Activated CD4-positive, alpha-beta T cell treated with anti-CD3 and anti-CD28 coated beads for 4 hours (primary cell): ENCODE data around the gene ZBTB2.
A peak's percentile ranks its signal among the peaks of the same experiment; 100 is the strongest.
"Not testable (repeated sequence)": the region's sequence is repeated elsewhere in the genome, so short reads cannot be mapped to it uniquely, and the experiment has no call there.

Experiments used
- DNase-seq, 2 donors: peaks; one replicate each; pipeline ENCODE4 v3.0.0-alpha.2; 2020

ZBTB2 gene

DNA sequence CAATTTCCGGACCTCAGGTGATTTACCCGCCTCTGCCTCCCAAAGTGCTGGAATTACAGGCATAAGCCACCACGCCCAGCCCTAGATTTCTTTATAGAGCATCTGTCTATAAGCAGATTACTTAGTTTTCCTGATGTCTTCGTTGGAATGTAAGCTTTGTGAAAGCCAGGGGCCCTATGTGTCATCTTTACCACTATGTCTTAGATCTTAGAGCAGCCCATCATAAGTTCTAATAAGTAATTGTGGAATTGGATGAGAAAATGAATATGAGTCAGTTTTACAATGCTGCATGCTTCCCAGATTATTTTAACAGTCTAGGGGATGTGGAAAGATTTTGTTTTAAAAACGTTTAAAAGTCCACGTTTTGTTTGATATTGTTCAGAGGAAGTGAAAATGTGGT, 9.1 kb upstream of the ZBTB2 start:
- DNase-seq: no peak

DNA sequence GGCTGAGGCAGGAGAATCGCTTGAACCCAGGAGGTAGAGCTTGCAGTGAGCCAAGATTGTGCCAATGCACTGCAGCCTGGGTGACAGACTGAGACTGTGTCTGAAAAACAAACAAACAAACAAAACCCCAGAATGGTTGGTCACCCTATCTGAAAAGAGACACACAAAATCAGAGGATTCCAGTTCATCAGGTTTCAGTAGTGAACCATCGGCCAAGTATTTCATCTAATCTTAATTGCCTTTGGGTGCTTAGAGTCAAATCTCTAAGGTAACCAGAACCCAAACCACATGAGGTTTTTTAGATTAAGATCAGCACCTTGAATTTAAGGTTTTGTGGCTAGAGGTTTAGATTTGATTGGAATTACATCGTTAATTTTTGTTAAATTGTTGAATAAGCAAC, 8.3 kb upstream of the ZBTB2 start:
- no peak for DNase-seq

DNA sequence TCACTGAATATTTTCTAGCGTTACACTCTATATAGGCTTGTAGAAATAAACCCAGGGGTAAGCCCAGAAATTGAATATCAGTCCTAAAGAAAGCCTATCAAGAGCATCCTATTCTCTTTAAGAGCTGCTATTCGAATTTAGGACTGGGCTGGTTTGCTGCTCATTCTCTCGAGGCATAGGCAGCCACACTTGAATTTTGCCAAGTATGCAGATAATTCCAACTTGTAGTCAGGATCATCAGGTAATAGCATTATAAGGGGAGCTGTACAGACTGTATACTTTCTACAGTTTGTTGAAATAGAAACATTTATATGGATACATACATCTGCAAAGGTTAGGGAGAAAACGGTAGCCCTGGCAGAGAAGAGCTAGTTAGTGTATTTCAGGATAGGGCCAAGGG, 2.1 kb upstream of the ZBTB2 start:
- DNase-seq: no peak

GRCh38 chr6:151392427-151392826, 1.1 kb upstream of the ZBTB2 start:
- DNase-seq: no peak

- peak; percentile 83 to 84 for DNase-seq
Measured at GRCh38 chr6:151390851-151391470, 398 bp downstream of the ZBTB2 start.

GRCh38 chr6:151390276-151390850, 996 bp downstream of the ZBTB2 start:
- peak; percentile 95 to 98 for DNase-seq

GRCh38 chr6:151389618-151390275, 1.6 kb downstream of the ZBTB2 start:
- DNase-seq: peak in 1 of 2 donors; percentile 37

- peak in 1 of 2 donors; percentile 32 for DNase-seq
Measured at GRCh38 chr6:151388997-151389617, 2.3 kb downstream of the ZBTB2 start.

DNA sequence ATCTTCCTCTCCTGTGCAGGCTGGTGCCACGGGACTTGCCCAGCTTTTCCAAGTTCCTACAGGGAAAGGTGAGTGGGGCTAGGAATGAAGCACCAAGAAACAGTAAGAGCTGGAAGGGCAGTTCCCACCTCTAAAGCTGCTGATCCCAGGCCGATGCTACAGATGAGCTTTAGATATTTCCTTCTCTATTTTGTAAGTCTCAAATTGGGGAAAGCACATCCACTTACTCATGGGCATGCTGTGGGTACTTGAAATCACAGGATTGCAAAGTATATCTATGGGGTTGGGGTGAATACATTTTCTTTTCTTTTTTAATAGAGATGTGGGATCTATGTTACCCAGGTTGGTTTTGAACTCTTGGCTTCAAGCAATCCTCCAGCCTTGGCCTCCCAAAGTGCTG, 3.1 kb downstream of the ZBTB2 start:
- no peak for DNase-seq

DNA sequence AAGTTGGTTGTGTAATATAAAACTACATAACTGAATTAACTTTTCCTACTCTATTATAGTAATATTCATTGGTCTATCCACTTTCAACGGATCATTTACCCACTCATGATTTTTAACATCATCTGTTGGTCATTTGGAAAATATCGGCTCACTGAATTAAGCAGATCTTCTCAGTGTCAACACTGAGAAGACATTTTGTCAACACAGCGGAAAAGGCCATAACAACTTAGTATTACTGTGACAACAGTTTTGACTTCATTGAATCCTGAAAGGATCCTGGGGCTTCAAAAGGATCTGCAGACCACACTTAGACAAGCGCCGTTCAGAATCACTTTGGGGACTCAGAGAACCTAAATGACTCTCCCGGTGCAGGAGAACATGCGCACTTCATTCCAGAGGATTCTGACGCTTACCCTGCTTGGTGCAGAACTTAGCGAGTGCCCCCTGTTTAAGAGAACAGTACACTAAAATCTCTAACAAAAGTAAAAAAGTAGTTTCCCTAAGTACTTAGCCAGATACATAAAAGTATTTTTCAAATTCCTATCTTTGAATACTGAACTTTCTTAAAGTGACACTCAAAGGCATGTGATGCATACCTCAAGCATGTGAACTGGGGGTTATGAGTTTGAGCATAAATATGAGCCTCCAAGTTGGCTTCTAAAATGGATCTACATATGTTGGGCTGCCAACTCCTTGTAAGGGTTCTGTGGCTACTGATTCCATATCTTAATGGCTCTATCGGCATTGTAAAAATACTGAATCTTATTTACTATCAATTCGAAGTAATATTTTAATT, 4.0 kb downstream of the ZBTB2 start:
- DNase-seq: no peak

- DNase-seq: no peak
Measured at GRCh38 chr6:151385177-151385576, 6.2 kb downstream of the ZBTB2 start.

- DNase-seq: no peak
Measured at GRCh38 chr6:151384151-151384550, 7.2 kb downstream of the ZBTB2 start.

DNA sequence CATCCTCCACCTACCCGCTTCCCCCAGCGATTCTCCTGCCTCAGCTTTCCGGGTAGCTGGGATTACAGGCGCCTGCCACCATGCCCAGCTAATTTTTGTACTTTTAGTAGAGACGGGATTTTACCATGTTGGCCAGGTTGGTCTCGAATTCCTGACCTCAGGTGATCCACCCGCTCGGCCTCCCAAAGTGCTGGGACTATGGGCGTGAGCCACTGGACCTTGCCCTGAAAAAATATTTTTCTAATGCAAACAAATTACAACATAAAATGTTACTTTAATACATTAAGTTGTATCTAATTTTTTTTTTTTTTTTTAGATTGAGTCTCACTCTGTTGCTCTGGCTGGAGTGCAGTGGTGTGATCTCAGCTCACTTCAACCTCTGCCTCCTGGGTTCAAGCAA, 8.7 kb downstream of the ZBTB2 start:
- DNase-seq: not testable (repeated sequence)

GRCh38 chr6:151381722-151382121, 9.6 kb downstream of the ZBTB2 start:
- DNase-seq: no peak

DNA sequence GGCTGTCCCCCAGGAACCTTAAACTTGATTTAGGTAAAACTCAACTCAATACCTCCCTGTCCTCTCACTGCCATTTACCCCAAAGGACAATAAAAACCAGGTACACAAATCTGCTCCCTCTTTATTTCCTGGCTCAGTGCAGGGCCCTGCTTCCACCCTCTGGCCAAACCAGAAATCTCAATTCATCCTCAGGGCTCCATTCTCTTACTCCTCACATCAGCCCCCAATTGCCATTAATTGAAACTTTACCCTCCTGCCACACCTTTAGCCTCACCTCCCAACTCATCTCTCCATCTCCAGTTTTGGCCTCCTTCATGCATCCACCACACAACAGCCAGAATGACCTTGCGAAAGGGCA, 10.5 kb downstream of the ZBTB2 start:
- no peak for DNase-seq

DNA sequence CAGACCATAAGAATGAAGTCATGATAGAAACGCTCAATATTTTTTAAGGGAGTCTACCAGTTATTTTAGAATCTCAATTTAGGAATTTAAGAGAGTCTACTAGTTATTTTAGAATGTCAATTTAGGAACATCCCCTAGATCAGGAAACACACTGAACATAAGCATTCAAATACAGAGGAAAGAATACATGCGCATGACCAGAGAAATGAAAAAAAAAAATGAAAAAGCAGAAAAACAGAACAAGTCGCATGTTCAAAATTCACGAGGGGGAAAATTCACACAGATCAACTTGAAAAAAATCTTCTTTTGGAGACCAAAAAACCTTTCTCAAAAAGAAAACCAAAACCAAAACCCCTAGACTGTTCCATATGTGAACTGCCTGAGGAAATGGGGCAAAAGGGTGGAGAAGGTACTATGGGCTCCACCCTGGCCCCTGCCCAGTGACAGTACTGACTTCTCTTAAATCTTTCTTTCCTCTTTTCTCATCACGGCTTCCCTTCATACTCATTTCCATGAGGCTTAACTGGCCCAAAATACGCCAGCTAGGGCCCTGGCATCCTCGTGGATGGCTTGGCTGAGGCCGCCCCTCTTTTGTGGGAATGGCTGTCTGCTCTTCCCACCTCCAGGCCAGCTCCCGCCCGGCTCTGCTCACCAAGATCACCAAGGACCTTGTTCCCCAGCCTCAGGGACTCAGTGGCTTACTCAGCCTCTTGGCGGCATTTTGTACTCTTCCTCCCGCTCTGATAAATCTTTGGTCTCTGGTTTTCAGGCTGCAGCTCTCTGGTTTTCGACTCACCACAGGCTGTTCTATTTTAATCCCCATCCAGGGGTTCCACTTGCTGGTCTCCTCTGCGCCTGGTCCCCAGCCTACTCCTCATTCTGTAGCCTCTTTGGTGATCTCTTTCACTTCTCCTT, 11.2 kb downstream of the ZBTB2 start:
- DNase-seq: peak in 1 of 2 donors; percentile 20

DNA sequence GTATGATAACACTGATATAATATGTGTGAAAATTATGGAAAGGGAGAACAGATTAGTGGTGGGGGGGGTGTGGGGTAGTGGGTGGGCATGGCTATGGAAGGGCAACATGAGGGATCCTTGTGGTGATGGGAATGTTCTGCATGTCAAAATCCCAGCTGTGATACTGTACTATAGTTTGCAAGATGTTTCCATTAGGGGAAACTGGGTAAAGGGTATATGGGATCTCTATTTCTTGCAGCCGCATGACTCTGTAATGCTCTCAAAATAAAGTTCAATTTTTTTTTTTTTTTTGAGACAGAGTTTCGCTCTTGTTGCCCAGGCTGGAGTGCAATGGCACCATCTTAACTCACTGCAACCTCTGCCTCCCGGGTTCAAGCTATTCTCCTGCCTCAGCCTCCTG, 14.3 kb downstream of the ZBTB2 start:
- DNase-seq: no peak

DNA sequence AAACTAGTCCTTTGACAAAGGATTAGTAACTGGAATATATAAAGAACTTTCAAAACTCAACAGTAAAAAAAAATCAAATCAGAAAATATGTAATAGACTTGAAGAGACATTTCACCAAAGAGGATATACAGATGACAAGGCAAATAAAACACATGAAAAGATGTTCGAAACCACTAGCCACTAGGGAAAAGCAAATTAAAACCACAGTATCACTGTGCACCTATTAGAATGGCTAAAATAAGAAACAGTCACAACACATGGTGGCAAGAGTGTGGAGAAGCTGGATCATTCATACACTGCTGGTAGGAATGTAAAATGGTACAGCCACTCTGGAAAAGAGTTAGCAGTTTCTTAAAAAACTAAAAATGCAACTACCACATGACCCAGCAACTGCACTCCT, 14.9 kb downstream of the ZBTB2 start:
- DNase-seq: no peak

GRCh38 chr6:151375833-151376232, 15.5 kb downstream of the ZBTB2 start:
- DNase-seq: no peak

DNA sequence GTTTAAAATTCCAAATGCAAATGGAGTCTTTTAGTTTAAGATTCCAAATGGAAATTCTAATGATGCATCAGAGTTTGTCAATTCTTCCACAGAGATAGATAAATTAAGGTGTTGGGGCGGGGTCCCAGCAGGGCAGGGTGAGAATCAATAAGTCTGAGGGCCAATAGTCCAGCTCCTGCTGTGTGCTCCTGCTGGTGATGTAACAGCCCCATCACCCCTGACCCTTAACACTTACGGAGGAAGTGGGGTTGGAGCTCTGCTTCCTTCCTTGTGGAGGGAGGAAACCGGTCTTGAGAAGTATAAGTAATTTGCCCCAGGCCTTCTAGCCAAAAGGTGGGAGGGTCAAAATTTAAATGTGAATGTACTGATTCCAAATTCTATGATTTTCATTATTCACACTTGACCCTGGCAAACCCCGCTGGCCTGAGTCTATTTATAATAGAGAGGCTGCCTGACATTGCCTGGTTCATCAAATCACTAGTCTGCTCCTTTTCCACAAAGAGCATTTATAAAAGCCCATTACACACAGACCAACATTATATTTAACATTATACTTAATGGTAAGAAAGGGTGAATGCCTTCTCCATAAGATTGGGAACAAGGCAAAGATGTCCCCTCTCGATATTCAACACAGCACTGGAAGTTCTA, 17.2 kb downstream of the ZBTB2 start:
- no peak for DNase-seq

DNA sequence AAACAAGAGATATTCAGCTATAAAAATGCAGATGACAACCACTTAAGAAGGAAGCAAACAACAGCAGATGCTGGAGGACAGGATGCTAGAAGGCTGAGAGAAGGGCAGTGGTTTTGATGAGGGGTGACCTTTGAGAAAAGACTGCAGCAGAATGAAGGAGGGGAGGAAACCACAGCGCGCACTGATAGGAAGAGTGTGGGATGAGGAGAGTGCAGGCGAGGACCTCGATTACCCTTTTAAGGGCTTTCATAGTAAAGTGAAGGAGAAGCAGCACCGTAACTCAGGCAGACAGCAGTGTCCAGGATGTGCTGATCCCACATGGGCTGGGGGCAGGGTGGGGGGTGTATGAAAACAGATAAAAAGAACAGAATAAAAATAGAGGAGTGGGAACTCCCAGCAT, 19.2 kb downstream of the ZBTB2 start:
- no peak for DNase-seq
